Lung (tissue), 12 donors: ENCODE measurements around the gene AHCYL1. TPM values are rescaled to one million over a fixed set of nuclear protein-coding genes. Genes with fewer than 3 reads are reported as not detected.

Experiments
- ATAC-seq: fragments of 200-7000 bp; cut with Tn5 transposase; one replicate; pipeline ENCODE4 v1.9.1; 2020; ENCODE audit warnings: moderate number of reproducible peaks; ENCODE audit not compliant: insufficient read depth, low FRiP score
- DNase-seq, 3 donors: peaks; one replicate each; pipeline ENCODE4 v3.0.0-alpha.2; 2013 to 2017
- H3K27ac ChIP-seq, 2 donors: one replicate each; pipeline ENCODE4 v1.5.1; 2013; ENCODE audit warnings: mild to moderate bottlenecking in 2 of 2, moderate library complexity in 2 of 2, control low read depth in 1 of 2, inconsistent platforms in 1 of 2, low read depth in 1 of 2, low read length in 1 of 2
- H3K27me3 ChIP-seq, 3 donors: one replicate each; pipeline ENCODE4 v1.5.1; 2013; ENCODE audit warnings: low read length in 2 of 3; ENCODE audit not compliant: control insufficient read depth in 3 of 3, insufficient read depth in 3 of 3
- H3K36me3 ChIP-seq, 4 donors: one replicate each; pipeline ENCODE4 v1.5.1; 2013; ENCODE audit warnings: low read length in 4 of 4, mild to moderate bottlenecking in 1 of 4, moderate library complexity in 1 of 4; ENCODE audit not compliant: control insufficient read depth in 4 of 4, insufficient read depth in 4 of 4
- H3K4me1 ChIP-seq, 5 donors: one replicate each; pipeline ENCODE4 v1.5.1; 2013; ENCODE audit warnings: low read length in 5 of 5, mild to moderate bottlenecking in 2 of 5, moderate library complexity in 1 of 5; ENCODE audit not compliant: control insufficient read depth in 5 of 5, insufficient read depth in 5 of 5
- H3K4me3 ChIP-seq: one replicate; pipeline ENCODE4 v1.5.1; 2013; ENCODE audit warnings: mild to moderate bottlenecking, control low read depth, moderate library complexity
- H3K9ac ChIP-seq, 2 donors: one replicate each; pipeline ENCODE4 v1.5.1; 2013; ENCODE audit warnings: low read length in 2 of 2, control low read depth in 1 of 2; ENCODE audit not compliant: insufficient read depth in 1 of 2
- H3K9me3 ChIP-seq, 4 donors: one replicate each; pipeline ENCODE4 v1.5.1; 2013; ENCODE audit warnings: low read length in 3 of 4, mild to moderate bottlenecking in 1 of 4, moderate library complexity in 1 of 4; ENCODE audit not compliant: control insufficient read depth in 4 of 4, insufficient read depth in 3 of 4
- CTCF ChIP-seq: IDR thresholded peaks from 2 replicates; pipeline ENCODE4 v1.5.1; 2012; ENCODE audit warnings: mild to moderate bottlenecking; ENCODE audit errors: control extremely low read depth, extremely low read depth
- WGBS, 2 donors: extraction: QIAGEN DNeasy Blood & Tissue Kit; methylation state at CpG; one replicate each; pipeline ENCODE4 v1.1.7; 2013; 5-methylcytosine and 5-hydroxymethylcytosine counted together
- polyA plus RNA-seq, 2 donors: library from polyadenylated mRNA; stranded (reverse); fragments of 200-250 nt; gene quantifications; one replicate each; pipeline ENCODE4 v1.2.1, GENCODE V29; 2013
- total RNA-seq, 2 donors: library from RNA; depleted of rRNA in 1 of 2; stranded (reverse); fragments of >200 nt in 1 of 2; gene quantifications; one replicate each; pipeline ENCODE4 v1.2.1, GENCODE V29; 2014 to 2021
- donor health status: control.
- donor health status: control.
- donor health status: Bipolar disorder and iron deficiency.
- donor health status: healthy.
- donor health status: DM: yes; HTN: yes; CAD: no.

AHCYL1 gene
- total and polyA plus RNA-seq, 4 donors = 44.4 to 77.7 (median 56.3) TPM

DNA sequence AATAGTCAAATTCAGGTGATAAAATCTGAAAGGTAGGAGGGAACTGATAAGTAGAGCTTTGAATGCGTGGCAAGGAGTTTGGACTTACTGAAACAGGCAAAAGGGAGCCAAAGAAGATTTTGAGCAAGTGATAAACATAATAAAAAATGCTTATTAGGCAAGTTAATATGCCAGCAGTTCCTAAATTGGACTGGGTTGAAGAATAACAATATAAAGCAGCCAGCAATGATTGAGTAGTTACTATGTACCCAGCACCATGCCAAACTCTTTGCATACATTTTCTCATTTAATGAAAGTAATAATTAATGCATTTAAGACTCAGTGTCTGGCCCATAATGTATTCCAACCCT is 23.8 kb upstream of the AHCYL1 start:
- Histone ChIP-seq H3K4me1 (peaks cover 0 to 17% (median 2%) of the 10 kb centered on the region in 5 donors), H3K27ac (no peak overlapping the region), H3K27me3 (no peaks in the 10 kb centered on the region), H3K4me3 (no peak overlapping the region), H3K36me3 (no peaks in the 10 kb centered on the region), H3K9ac (no peak overlapping the region), H3K9me3 (no peaks in the 10 kb centered on the region)
- ATAC-seq = no peak
- WGBS, 2 donors = 67 to 75% methylated on average over 1 of the region's 1 CpG
- TF ChIP-seq CTCF = no peak
- no peak for DNase-seq

- Histone ChIP-seq H3K4me3 (no peak overlapping the region), H3K27me3 (no peaks in the 10 kb centered on the region), H3K4me1 (peaks cover 0 to 15% (median 2%) of the 10 kb centered on the region in 5 donors), H3K9ac (no peak overlapping the region), H3K27ac (no peak overlapping the region), H3K36me3 (no peaks in the 10 kb centered on the region), H3K9me3 (no peaks in the 10 kb centered on the region)
- DNase-seq (no peak), ATAC-seq (no peak)
- TF ChIP-seq CTCF = no peak
- WGBS, 2 donors = 79 to 82% methylated on average over 1 of the region's 1 CpG
Measured at GRCh38 chr1:109963864-109964263, 20.7 kb upstream of the AHCYL1 start.

DNA sequence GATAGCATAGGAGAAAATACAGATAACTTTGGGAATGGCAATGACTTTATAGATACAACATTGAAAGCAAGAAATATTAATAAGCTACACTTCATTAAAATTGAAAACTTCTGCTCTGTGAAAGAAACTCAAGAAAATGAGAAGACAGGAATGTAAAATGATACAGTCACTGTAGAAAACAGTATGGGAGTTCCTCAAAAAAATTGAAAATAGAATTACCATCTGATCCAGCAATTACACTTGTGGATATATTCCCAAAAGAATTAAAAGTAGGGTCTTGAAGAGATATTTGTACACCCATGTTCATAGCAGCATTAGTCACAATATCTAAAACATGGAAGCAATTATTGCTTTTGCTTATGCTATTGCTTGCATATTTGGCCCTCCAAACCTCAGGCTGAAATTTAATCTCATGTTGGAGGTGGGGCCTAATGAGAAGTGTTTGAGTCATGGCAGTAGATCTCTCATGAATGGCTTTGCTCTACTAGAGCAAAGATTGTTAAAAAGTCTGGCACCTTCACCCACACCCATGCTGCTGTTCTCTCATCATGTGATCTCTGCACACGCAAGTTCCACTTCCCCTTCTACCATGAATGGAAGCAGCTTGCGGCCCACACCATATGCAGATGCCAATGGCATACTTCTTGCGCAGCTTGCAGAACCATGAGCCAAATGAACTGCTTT is 15.3 kb upstream of the AHCYL1 start:
- DNase-seq (no peak), ATAC-seq (no peak)

More for the DNA sequence above, 15.3 kb upstream of the AHCYL1 start:
- no peak overlapping the region for H3K4me3 ChIP-seq
- no peak for TF ChIP-seq CTCF
- WGBS, 2 donors = 76 to 87% methylated on average over 3 of the region's 3 CpGs
- no peak overlapping the region for H3K9ac ChIP-seq
- no peaks in the 10 kb centered on the region for H3K36me3 ChIP-seq
- no peaks in the 10 kb centered on the region for H3K27me3 ChIP-seq
- no peaks in the 10 kb centered on the region for H3K9me3 ChIP-seq
- no peak overlapping the region for H3K27ac ChIP-seq
- H3K4me1 ChIP-seq = no peaks in the 10 kb centered on the region
